HG02852 (cell line): ENCODE measurements around the gene CAGE1.
"Not testable (repeated sequence)": the region's sequence is repeated elsewhere in the genome, so short reads cannot be mapped to it uniquely, and the experiment has no call there.

Experiments
- ATAC-seq: cut with Tn5 transposase; IDR thresholded peaks from one replicate; pipeline ENCODE4 v1.9.1; 2021; ENCODE audit warnings: mild to moderate bottlenecking, moderate library complexity; ENCODE audit not compliant: unreplicated experiment

Gene CAGE1

DNA sequence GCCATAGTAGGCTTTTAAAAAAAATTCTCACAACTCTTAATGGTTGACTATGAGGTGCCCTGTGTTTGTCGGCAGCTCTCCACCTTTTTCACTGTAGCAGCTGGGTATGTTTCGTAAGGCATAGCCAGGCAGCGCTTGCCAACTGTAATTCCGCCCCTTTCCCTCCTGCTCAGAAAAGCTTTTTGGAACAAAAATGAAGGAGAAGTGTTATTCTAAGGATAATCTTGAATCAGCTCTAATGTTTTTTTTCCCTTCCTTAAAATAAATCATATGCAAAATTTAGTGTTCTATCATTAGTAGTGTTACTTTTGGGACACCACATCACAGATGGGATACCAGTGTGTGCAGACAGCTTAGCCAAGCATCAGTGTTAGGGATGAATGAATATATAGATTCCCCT, 21.3 kb upstream of the CAGE1 start:
- ATAC-seq: no peak

DNA sequence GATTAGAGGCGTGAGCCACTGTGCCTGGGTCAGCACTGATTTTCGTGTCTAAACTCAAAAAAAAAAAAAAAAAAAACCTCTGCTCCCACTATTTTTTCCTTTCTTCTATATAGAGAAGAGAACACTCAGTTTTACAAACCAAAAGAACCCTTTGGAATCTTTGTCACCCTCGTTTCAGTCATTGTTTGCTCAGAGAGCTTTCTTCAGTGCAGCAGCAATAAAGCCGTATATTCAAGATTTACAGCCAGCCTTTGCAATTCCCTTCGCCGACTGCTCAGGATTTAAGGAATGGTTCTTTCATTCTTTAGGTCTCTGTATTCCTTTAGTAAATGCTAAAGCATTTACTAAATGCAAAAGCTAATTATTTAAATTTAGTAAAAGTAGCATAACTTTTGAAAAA, 20.2 kb upstream of the CAGE1 start:
- ATAC-seq: no peak

DNA sequence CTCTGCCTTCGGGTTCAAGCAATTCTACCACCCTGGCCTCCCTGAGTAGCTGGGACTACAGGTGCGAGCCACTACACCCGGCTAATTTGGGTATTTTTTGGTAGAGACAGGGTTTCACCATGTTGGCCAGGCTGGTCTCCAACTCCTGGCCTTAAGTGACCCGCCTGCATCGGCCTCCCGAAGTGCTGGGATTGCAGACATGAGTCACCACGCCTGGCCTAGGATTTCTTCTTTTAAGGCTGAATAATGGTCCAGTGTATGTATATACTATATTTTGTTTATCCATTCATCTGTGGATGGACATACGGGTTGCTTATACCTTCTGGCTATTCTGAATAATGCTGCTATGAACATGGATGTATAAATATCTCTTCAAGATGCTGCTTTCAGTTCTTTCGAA, 17.2 kb upstream of the CAGE1 start:
- no peak for ATAC-seq

DNA sequence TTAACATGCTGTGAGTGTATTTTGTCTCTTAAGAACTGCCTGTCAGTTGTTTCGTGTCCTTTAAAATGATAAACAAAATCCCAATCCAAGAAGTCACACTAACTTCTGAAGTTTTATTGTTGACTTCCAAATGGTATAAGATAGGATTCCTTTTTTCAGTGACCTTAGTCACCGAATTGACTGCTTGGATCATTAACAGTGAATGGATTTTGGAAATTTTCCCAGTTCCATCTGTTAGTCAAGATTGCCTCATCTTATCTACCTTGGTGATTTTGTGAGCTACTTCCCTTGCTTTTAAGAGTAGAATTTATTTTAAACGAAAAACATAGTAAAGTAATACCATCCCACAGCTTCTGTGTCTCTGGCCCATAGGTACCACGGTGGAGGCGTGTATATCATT, 15.0 kb upstream of the CAGE1 start:
- ATAC-seq: no peak

DNA sequence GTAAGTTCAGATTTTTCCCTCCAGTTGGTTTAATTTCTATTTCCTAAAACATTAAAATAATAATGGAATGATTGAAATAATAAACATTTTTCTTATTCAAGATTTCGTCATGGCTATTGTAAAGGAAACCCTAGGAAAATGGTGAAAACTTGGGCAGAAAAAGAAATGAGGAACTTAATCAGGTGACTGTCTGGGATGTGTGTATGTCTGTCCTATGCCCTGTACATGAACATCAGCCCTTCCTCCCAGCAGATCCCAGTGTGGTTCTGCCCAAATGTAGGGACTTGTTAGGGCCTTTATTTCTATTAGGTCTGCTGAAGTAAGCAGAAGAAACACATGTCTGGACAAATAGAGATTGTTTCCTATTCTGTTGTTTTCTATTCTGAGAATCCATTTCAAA, 13.2 kb upstream of the CAGE1 start:
- no peak for ATAC-seq

DNA sequence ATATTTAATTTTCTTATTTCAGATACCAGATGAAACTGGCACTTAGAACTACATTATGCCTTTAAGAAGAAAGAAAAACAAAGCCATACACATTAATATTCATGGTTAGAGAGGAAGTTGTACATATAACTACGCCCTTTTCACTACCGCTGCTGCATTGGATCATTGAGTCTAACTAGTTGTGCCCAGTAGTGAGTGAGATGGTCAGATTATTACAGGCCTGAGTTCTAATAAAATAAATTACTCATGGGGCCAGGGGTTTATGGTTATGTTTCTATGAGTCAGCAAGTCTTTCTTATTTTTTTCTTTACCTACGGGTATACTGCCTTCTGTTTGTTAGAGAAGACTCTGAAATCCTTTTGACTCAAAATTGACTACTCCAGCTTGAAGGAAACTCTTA, 11.5 kb upstream of the CAGE1 start:
- no peak for ATAC-seq

DNA sequence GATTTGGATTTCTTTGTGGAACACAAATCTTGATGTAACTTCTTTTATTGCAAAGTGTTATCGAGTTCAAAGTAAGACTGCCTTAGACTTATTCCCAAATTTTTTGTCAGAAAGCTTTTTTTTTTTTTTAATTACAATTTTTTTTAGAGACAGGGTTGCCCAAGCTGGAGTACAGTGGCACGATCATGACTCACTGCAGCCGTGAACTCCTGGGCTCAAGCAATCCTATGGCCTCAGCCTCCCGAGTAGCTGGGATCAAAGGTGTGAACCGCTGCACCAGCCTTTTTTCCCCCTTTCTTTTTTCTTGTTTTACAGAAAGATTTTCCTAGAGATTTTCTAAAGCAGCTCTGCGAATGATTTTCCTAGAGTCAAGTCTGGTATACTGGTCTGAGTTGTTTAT, 2.9 kb upstream of the CAGE1 start:
- no peak for ATAC-seq

DNA sequence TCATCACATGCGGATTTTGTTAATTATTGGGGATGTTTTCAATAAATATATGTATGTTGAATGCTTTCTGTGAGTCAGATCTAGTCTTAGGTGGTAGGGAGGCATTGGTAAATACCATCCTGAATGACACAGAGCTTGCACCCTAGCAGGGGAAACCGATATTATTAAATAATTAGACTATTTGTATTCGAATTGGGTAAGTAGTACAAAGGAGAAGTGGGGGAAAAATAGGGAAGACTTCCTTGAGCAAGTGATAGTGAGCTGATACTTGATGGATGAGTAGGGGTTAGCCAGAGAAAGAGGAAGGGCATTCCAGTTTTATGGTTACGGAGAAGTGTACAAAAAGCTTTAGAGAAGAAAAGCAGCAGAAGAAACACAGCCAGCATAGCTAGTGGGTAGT, 1.6 kb upstream of the CAGE1 start:
- no peak for ATAC-seq

DNA sequence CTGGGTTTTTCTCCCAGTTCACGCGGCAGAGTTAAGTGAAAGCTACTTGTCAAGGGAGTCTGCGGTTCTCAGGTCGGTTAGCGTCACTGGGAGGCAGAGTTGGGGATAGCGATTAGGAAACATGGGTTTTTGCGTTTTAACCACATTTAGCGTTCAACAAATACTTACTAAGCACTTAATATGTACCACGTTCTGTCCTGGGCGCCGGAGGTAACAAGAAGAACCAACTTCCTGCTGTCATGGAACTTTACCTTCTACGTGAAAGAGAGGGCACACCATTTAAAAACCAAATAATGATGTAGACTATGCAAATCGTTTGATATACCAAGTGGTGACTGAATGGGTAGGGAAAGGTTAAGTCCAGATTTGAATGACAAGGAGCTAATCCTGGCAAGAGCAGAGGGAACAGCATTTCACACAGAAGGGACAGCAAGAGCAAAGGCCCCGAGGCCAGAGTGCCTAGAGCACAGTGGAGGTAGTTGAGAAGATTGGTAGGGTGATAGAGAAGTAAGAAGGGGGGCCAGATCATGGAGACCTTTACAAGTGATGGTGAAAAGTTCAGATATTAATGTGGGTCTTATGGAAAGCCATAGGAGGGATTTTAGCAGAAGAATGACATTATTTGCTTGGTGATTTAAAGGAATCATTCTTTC, 810 bp upstream of the CAGE1 start:
- peak; percentile 5 for ATAC-seq

DNA sequence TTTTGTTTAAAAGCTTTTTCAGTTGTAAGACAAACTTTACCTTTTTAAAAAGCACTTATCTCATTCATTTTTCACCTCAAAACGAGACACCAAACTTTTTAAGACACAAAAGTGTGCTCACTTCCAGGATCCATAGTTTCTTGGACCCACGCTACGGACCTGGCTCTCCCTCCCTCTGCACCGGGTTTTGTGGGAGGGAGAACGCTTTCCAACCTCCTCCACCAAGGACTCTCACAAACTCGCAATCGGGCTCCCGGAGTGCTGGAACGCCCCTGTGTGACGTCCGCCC, 436 bp downstream of the CAGE1 start:
- no peak for ATAC-seq

DNA sequence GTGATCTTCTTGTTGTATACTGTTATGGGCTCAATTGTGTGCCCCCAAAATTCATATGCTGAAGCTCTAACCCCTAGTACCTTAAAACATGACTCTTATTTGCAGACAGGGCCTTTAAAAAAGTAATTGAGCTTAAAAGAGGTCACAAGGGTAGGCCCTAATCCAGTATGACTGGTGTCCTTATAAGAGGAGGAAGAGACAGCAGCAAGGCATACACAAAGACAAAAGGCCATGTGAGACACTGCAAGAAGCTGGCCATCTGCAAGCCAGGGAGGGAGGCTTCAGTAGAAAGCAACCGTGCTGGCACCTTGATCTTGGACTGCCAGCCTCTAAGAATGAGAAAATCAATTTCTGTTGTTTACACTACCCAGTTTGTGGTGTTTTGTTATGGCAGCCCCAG, 8.4 kb downstream of the CAGE1 start:
- no peak for ATAC-seq

DNA sequence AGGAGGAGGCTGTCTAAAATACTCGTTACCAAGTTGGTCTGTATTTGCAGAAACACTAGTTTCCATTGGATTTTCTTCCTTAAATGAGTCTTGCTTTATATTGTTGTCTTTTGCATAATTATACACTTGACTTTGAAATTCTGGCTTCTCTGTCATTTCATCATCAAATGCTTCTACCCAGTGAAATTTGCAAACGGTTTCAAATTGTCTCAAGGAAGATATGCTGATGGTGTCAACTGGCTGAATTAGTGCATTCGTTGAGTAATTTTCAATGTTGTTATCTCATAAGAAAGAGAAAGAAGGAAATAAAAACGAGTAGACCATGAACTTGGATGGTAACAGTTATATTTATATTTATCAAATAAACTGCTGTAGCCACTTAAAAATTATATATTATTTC, 10.8 kb downstream of the CAGE1 start:
- no peak for ATAC-seq

DNA sequence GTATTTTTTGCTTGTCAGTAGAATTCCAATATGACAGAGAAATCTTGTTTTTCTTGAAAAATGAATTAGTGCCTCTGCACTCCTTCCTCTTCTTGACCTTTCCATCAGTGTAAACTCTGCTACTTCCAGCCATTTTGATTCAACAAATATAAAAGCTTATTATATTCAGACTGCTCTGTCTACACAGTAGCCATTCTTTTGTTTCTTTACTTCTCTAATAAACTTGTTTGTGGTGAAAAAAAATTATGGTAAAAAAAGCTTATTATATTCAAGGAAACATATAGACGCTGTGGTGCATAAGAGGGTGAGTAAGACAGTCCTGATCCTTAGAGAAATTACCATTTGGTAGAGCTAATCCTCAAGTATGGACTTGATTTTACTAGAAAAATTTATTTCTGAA, 11.6 kb downstream of the CAGE1 start:
- ATAC-seq: no peak

DNA sequence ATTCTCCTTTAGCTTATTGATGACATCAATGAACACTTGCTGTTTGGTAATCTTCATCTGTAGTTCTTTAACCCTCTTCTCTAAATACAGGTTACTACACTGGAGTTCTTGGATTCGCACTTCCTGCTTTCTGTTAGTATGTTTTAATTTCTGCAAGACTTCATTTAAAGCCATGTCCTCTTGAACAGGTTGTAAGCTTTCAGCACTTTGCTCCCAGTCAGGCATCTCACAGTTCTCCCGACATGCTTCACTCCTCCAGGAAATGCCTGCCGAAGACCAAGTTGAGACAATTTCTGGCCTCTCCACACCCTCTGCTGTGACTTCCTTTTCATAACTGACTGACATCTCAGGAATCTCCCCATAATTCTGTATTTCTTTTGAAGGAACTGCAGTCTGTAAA, 15.8 kb downstream of the CAGE1 start:
- ATAC-seq: no peak

DNA sequence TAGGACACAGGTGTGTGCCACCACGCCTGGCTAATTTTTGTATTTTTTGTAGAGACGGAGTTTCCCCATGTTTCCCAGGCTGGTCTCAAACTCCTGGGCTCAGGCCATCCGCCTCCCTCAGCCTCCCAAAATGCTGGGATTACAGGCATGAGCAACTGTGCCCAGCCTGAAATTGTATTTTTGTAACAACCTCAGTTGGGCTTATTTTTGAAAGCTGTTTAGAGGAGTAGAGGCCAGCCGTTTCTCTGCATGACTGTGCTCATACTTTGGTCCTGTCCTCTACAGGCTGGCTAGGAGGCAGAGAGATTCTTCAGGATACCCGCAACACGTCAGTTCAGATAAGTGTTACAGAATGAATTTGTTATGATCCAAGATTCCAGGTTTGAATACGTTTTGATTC, 22.1 kb downstream of the CAGE1 start:
- no peak for ATAC-seq

DNA sequence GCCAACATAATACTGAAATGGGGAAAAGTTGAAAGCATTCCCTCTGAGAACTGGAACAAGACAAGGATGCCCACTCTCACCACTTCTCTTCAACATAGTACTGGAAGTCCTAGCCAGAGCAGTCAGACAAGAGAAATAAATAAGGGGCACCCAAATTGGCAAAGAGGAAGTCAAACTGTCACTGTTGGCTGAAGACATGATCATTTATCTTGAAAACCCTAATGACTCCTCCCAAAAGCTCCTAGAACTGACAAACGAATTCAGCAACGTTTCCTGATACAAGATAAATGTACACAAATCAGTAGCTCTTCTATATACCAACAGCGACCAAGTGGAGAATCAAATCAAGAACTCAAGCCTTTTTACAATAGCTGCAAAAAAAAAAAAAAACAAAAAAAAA, 37.6 kb downstream of the CAGE1 start:
- ATAC-seq: not testable (repeated sequence)

DNA sequence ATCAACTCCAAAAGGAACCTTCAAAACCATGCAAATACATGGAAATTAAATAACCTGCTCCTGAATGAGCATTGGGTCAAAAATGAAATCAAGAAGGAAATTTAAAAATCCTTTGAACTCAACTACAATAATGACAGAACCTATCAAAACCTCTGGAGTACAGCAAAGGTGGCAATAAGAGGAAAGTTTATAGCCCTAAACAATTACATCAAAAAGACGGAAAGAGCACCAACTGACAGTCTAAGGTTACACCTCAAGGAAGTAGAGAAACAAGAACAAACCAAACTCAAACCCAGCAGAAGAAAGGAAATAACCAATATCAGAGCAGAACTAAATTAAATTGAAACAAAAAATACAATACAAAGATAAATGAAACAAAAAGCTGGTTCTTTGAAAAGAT, 39.0 kb downstream of the CAGE1 start:
- ATAC-seq: not testable (repeated sequence)

DNA sequence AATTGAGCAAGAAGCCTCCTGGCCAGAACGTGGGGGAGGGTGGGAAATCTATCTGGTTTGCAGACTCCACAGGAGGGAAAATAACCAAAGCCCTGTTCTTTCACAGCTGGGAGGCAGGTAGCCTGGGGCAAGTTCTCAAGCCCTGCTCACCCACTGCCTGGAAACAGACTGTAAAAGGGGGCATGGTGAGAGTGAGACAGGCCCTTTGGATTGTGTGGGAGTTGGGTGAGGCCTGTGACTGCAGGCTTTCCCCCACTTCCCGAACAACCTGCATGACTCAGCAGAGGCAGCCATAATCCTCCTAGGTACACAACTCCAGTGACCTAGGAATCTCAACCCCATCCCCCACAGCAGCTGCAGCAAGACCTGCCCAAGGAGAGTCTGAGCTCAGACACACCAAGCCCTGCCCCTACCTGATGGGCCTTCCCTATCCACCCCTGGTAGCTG, 42.0 kb downstream of the CAGE1 start:
- ATAC-seq: not testable (repeated sequence)

DNA sequence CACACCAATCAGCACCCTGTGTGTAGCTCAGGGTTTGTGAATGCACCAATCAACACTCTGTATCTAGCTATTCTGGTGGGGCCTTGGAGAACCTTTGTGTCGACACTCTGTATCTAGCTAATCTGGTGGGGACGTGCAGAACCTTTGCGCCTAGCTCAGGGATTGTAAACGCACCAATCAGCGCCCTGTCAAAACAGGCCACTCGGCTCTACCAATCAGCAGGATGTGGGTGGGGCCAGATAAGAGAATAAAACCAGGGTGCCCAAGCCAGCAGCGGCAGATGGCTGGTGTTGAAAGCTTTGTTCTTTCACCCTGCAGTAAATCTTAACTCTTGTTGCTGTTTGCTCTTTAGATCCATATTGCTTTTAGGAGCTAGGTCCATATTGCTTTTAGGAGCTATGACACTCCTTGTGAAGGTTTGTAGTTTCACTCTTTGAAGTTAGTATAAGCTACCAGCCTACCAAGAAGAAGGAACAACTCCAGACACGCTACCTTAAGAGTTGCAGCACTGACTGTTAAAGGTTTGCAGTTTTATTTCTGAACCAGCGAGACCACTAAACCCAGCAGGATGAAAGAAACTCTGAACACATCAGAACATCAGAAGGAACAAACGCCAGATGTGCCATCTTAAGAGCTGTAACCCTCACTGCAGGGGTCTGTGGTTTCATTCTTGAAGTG, 44.6 kb downstream of the CAGE1 start:
- not testable (repeated sequence) for ATAC-seq

DNA sequence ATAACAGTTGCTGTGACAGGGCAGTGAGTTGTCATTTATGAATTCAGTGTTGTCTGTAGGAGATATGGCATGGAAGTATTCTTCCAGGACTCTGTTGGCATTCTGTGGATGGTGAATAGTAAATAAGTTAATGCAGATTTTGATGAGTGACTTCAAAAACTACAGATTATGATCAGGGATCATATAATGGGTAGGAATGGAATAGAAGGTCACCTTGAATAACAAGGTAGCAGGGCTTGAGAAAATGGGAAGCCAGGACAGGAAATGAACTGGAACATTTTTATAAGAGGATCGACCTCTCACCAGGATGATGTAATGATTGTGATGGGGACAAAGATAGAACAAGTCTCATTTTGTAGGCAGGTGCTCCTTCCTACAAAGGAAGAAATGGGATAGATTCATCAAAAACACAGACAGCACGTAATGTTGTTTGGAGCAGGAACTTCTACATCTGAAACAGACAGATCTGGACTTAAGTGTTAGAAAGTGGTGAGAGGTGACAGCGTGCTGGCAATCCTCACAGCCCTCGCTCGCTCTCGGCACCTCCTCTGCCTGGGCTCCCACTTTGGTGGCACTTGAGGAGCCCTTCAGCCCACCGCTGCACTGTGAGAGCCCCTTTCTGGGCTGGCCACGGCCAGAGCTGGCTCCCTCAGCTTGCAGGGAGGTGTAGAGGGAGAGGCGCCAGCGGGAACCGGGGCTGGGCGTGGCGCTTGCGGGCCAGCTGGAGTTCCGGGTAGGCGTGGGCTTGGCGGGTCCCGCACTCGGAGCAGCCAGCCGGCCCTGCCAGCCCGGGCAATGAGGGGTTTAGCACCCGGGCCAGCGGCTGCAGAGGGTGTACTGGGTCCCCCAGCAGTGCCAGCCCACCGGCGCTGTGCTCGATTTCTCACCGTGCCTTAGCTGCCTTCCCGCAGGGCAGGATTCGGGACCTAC, 45.7 kb downstream of the CAGE1 start:
- no peak for ATAC-seq

DNA sequence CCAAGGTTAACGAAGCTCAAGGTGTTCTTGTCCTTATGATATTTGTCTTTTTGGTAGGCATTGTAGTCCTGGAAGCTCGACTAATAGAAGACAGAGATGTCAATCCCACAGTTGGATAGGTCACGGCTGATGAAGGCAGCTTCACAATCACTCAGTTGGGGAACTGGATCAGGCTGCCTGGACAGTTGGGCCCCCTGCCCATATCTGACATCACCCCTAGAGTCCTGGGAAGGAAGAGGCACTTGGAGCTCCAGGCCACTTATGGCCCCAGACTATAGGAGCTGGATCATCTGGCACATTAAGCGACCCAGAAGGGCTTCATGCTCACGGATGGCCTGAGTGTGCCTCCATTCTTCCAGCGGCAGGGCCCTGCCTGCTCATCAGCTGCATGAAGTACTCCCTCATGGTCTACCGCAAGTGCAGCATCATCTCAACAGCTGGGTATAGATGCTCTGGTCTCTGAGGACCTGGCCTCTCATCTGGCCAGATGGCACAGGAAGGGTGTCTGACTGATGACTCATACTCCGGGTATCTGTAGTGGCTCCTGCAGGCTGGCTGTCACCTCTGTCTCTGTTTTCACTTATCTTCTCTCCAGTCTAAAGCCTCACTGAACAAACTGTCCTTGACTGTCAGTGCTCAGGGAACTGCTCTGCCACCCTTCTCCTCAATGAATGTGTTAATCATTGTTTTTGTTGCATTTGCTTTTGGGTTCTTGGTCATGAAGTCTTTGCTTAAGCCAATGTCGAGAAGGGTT, 47.4 kb downstream of the CAGE1 start:
- no peak for ATAC-seq
